Measurements from ENCODE around the gene BMP6. TPM values are rescaled to one million over a fixed set of nuclear protein-coding genes. Genes with fewer than 3 reads are reported as not detected.

BMP6 gene
- total RNA-seq, 1 experiment from 2014 or later: 0.28 TPM

- Histone ChIP-seq H3K4ac (ENCODE audit: low read depth, low read length) (no peak overlapping the region), H3K56ac (ENCODE audit: insufficient read length, low read depth, low read length) (no peak overlapping the region), H4K5ac (ENCODE audit: insufficient read length, low read depth, low read length) (no peak overlapping the region), H2BK12ac (ENCODE audit: insufficient read length, low read depth, low read length) (no peak overlapping the region), H2BK5ac (ENCODE audit: insufficient read length, low read length) (no peak overlapping the region), H2AK5ac (ENCODE audit: insufficient read length, low read length) (no peak overlapping the region), H2BK120ac (ENCODE audit: low read depth, low read length, poor library complexity, severe bottlenecking) (no peak overlapping the region), H3K9ac (ENCODE audit: extremely low read depth, insufficient read length, low read length) (no peak overlapping the region), H3K4me2 (ENCODE audit: insufficient read depth, insufficient read length, low read length) (no peak overlapping the region), H4K91ac (ENCODE audit: insufficient read length, low read depth, low read length) (no peak overlapping the region), H3K23ac (ENCODE audit: insufficient read length, low read depth, low read length) (no peak overlapping the region), H3K23me2 (ENCODE audit: insufficient read length, low read depth, low read length, poor library complexity, severe bottlenecking) (no peaks in the 10 kb centered on the region), H3T11ph (ENCODE audit: low read length) (no peak overlapping the region), H2BK20ac (ENCODE audit: low read depth, low read length, poor library complexity, severe bottlenecking) (no peak overlapping the region), H3K9me3 (ENCODE audit: control insufficient read depth, low read depth, low read length) (no peaks in the 10 kb centered on the region), H3K27me3 (ENCODE audit: insufficient read depth, low read length) (no peaks in the 10 kb centered on the region), H3K4me1 (ENCODE audit: insufficient read depth, low read length) (no peaks in the 10 kb centered on the region), H3K79me2 (ENCODE audit: insufficient read depth, low read length) (no peaks in the 10 kb centered on the region), H3K14ac (ENCODE audit: insufficient read depth, low read length) (no peak overlapping the region), H2AFZ (ENCODE audit: low read length) (no peak overlapping the region), H4K20me1 (ENCODE audit: control insufficient read depth, insufficient read depth, insufficient read length) (no peaks in the 10 kb centered on the region), H2BK15ac (ENCODE audit: low read depth, low read length) (no peak overlapping the region), H4K8ac (replicated peaks; ENCODE audit: insufficient read length, low read depth, low read length) (no peak overlapping the region), H3K79me1 (ENCODE audit: insufficient read depth, low read depth, low read length, poor library complexity, severe bottlenecking) (no peaks in the 10 kb centered on the region), H3K27ac (ENCODE audit: insufficient read length, low read depth, low read length) (no peak overlapping the region), H3K18ac (ENCODE audit: insufficient read length, low read depth, low read length) (no peak overlapping the region)
- Mint-ChIP-seq H3K27ac (no peak overlapping the region), H3K4me3 (no peak overlapping the region), H3K9me3 (no peaks in the 10 kb centered on the region), H3K36me3 (ENCODE audit: insufficient read depth in 1 of 3, low read depth in 3 of 3) (no peaks in the 10 kb centered on the region; a peak in 1 of 7 replicates), H3K27me3 (ENCODE audit: low read depth) (peaks cover 2% of the 10 kb centered on the region; the same call in 1 of the 2 replicates), H3K4me1 (peaks cover 14 to 17% of the 10 kb centered on the region in 2 experiments)
- no peak for TF ChIP-seq CTCF (conservative IDR thresholded peaks at IDR 0.05)
- DNase-seq: no peak
- no CpG with 5 or more reads among the region's 4 CpGs for WGBS (ENCODE audit: extremely low coverage, insufficient read length, low lambda C conversion rate)
Measured at GRCh38 chr6:7749478-7749877, 23.6 kb downstream of the BMP6 start.
